HL-60 (cell line): ENCODE measurements around the gene TXNDC17.

Experiments
- POLR2AphosphoS5 ChIP-seq: IDR thresholded peaks from 2 replicates; pipeline ENCODE4 v1.6.1; 2012; ENCODE audit warnings: low read depth
- TF ChIP-seq, protein P1 (sequence below): IDR thresholded peaks from one replicate; pipeline ENCODE4 v1.5.1; 2011; ENCODE audit warnings: low read length, control low read depth, inconsistent platforms; ENCODE audit not compliant: insufficient read depth

DNA sequence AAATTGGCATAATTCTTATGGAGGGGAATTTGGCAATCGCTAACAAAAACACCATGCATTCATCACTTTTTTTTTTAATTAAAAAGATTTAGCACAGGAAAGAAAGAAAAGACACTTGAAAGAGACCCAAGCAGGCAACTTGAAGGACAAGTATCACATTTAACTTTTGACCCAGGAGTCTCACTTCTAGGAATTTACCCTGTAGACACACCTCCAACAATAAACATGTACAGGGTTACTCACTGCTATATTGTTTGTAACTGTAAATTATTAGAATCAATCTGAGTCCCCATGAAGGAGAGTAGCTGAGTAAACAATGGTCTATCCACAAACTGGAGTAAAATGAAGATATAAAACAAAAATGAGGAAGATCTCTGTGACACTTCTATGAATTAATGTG, 10.5 kb upstream of the TXNDC17 start:
- TF ChIP-seq, protein P1, sequence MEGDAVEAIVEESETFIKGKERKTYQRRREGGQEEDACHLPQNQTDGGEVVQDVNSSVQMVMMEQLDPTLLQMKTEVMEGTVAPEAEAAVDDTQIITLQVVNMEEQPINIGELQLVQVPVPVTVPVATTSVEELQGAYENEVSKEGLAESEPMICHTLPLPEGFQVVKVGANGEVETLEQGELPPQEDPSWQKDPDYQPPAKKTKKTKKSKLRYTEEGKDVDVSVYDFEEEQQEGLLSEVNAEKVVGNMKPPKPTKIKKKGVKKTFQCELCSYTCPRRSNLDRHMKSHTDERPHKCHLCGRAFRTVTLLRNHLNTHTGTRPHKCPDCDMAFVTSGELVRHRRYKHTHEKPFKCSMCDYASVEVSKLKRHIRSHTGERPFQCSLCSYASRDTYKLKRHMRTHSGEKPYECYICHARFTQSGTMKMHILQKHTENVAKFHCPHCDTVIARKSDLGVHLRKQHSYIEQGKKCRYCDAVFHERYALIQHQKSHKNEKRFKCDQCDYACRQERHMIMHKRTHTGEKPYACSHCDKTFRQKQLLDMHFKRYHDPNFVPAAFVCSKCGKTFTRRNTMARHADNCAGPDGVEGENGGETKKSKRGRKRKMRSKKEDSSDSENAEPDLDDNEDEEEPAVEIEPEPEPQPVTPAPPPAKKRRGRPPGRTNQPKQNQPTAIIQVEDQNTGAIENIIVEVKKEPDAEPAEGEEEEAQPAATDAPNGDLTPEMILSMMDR, result no peak
- no peak for TF ChIP-seq POLR2AphosphoS5
